Tibial nerve (tissue), 4 donors: ENCODE data around the gene MOV10L1.
"Not testable (repeated sequence)": the region's sequence is repeated elsewhere in the genome, so short reads cannot be mapped to it uniquely, and the experiment has no call there.

Experiments used
- EP300 ChIP-seq, 2 donors: sonication (generic); formaldehyde crosslinking; IDR thresholded peaks; one replicate each; pipeline ENCODE4 v1.6.1; 2017; ENCODE audit warnings: antibody characterized with exemption in 2 of 2, mild to moderate bottlenecking in 1 of 2
- POLR2A ChIP-seq, 2 donors: fragments of 450-650 bp; IDR thresholded peaks; one replicate each; pipeline ENCODE4 v1.6.1; 2017; ENCODE audit warnings: antibody characterized with exemption in 2 of 2, mild to moderate bottlenecking in 2 of 2, moderate library complexity in 2 of 2
- TF ChIP-seq, protein P1 (sequence below), 5 experiments: fragments of 200-600 bp in 3 of 5; fragments of 450-650 bp in 2 of 5; sonication (generic) in 3 of 5; IDR thresholded peaks; one replicate each; pipeline ENCODE4 v1.5.1; 2016 to 2019; ENCODE audit warnings: antibody characterized with exemption in 5 of 5, mild to moderate bottlenecking in 3 of 5, moderate library complexity in 2 of 5

- TF ChIP-seq, protein P1, sequence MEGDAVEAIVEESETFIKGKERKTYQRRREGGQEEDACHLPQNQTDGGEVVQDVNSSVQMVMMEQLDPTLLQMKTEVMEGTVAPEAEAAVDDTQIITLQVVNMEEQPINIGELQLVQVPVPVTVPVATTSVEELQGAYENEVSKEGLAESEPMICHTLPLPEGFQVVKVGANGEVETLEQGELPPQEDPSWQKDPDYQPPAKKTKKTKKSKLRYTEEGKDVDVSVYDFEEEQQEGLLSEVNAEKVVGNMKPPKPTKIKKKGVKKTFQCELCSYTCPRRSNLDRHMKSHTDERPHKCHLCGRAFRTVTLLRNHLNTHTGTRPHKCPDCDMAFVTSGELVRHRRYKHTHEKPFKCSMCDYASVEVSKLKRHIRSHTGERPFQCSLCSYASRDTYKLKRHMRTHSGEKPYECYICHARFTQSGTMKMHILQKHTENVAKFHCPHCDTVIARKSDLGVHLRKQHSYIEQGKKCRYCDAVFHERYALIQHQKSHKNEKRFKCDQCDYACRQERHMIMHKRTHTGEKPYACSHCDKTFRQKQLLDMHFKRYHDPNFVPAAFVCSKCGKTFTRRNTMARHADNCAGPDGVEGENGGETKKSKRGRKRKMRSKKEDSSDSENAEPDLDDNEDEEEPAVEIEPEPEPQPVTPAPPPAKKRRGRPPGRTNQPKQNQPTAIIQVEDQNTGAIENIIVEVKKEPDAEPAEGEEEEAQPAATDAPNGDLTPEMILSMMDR (IDR thresholded peaks at IDR 0.05), result not testable (repeated sequence)
- not testable (repeated sequence) for TF ChIP-seq POLR2A, EP300 (IDR thresholded peaks at IDR 0.05)
Observed at GRCh38 chr22:50204998-50205397, 115.2 kb downstream of the MOV10L1 start.
